HepG2 (cell line): ENCODE data around the gene BET1L. TPM values are rescaled to one million over a fixed set of nuclear protein-coding genes. Genes with fewer than 3 reads are reported as not detected.

ENCODE experiments used
- ATAC-seq: fragments of 200-7000 bp; cut with Tn5 transposase; 3 replicates; pipeline ENCODE4 v1.9.1; 2020; ENCODE audit warnings: mild to moderate bottlenecking, moderate library complexity
- BruUV-seq: library from RNA; stranded (reverse); fragments of 400-500 nt; replicated peaks from 2 replicates; lab custom pipeline; 2021; lab: Mats Ljungman, UMichigan
- CTCF ChIA-PET: fragments of 300-600 bp; formaldehyde crosslinking; extraction: SDS; loops from one replicate; lab custom pipeline; 2021; ENCODE audit warnings: low total read pairs, inconsistent platforms, low intra/inter-chr PET ratio; lab: Yijun Ruan, JAX
- POLR2A ChIA-PET: fragments of 350-600 bp; sonication (Branson Sonifier 250); formaldehyde crosslinking; loops from one replicate; lab custom pipeline; 2020; ENCODE audit warnings: antibody characterized with exemption, inconsistent platforms; lab: Yijun Ruan, JAX
- DNase-seq: peaks from one replicate; pipeline ENCODE4 v3.0.0-alpha.2; 2015; ENCODE audit warnings: low spot score
- FAIRE-seq: peaks from 3 replicates; lab custom pipeline; 2011; peaks lifted over from hg19 to GRCh38; lab: Jason Lieb, UNC
- H2AFZ ChIP-seq: one replicate; pipeline ENCODE4 v1.6.1; 2011; ENCODE audit warnings: low read length, inconsistent platforms
- H3K27ac ChIP-seq: fragments of 300-600 bp; 3 replicates; pipeline ENCODE4 v1.8.0; 2011; ENCODE audit warnings: mixed run types, mild to moderate bottlenecking, mixed read lengths, low read length, inconsistent platforms; ENCODE audit not compliant: insufficient read depth; ENCODE audit errors: extremely low read length
- H3K27me3 ChIP-seq, 2 experiments: fragments of 200-600 bp in 1 of 2; 2 replicates in 1 of 2; 3 replicates in 1 of 2; pipeline versions ENCODE4 v1.6.0 to v1.8.0; 2011; ENCODE audit warnings: low read length in 2 of 2, mild to moderate bottlenecking in 2 of 2, moderate library complexity in 2 of 2, inconsistent platforms in 1 of 2; ENCODE audit not compliant: insufficient read depth in 2 of 2, control insufficient read depth in 1 of 2
- H3K36me3 ChIP-seq, 2 experiments: fragments of 200-600 bp in 1 of 2; replicated peaks in 1 of 2; 2 replicates in 1 of 2; 3 replicates in 1 of 2; pipeline versions ENCODE4 v1.5.1 to v1.8.0; 2011; ENCODE audit warnings: low read length in 2 of 2, inconsistent platforms in 1 of 2; ENCODE audit not compliant: insufficient read depth in 2 of 2, control insufficient read depth in 1 of 2
- H3K4me1 ChIP-seq: 2 replicates; pipeline ENCODE4 v1.5.1; 2012; ENCODE audit warnings: low read length, inconsistent platforms; ENCODE audit not compliant: insufficient read depth
- H3K4me2 ChIP-seq: 2 replicates; pipeline ENCODE4 v1.6.0; 2011; ENCODE audit warnings: low read depth, low read length, inconsistent platforms
- H3K4me3 ChIP-seq, 3 experiments: fragments of 200-600 bp in 1 of 3; sonication (generic), shearing (Covaris generic) in 1 of 3; replicated peaks in 1 of 3; 2 replicates each; pipeline ENCODE4 v1.5.1; 2011 to 2016; ENCODE audit warnings: low read length in 3 of 3, inconsistent platforms in 2 of 3, low read depth in 2 of 3, mild to moderate bottlenecking in 2 of 3, control low read depth in 1 of 3, mixed read lengths in 1 of 3; ENCODE audit not compliant: insufficient read depth in 1 of 3
- H3K79me2 ChIP-seq: one replicate; pipeline ENCODE4 v1.6.1; 2011; ENCODE audit warnings: low read length, inconsistent platforms; ENCODE audit not compliant: insufficient read depth
- H3K9ac ChIP-seq: 2 replicates; pipeline ENCODE4 v1.6.0; 2011; ENCODE audit warnings: mild to moderate bottlenecking, low read depth, low read length, inconsistent platforms; ENCODE audit not compliant: insufficient read depth
- H3K9me3 ChIP-seq: 2 replicates; pipeline ENCODE4 v1.5.1; 2012; ENCODE audit warnings: mild to moderate bottlenecking, low read length
- H4K20me1 ChIP-seq: 2 replicates; pipeline ENCODE4 v1.6.0; 2011; ENCODE audit warnings: inconsistent platforms, mild to moderate bottlenecking, low read length, moderate library complexity; ENCODE audit not compliant: insufficient read depth
- CBFB ChIP-seq: sonication (generic); formaldehyde crosslinking; IDR thresholded peaks from 2 replicates; pipeline ENCODE4 v1.4.0; 2020; ENCODE audit warnings: missing genetic modification reagents
- TBX2 ChIP-seq: sonication (generic); formaldehyde crosslinking; IDR thresholded peaks from 2 replicates; pipeline ENCODE4 v1.5.0; 2020; ENCODE audit warnings: missing genetic modification reagents, mild to moderate bottlenecking, borderline replicate concordance
- TEF ChIP-seq: sonication (generic); formaldehyde crosslinking; IDR thresholded peaks from 2 replicates; pipeline ENCODE4 v1.5.0; 2020; ENCODE audit warnings: missing genetic modification reagents
- TOE1 ChIP-seq: sonication (generic); formaldehyde crosslinking; IDR thresholded peaks from 2 replicates; pipeline ENCODE4 v1.4.0; 2020; ENCODE audit warnings: mild to moderate bottlenecking, missing genetic modification reagents
- ZBTB14 ChIP-seq: sonication (generic); formaldehyde crosslinking; IDR thresholded peaks from 2 replicates; pipeline ENCODE4 v1.4.0; 2020; ENCODE audit warnings: missing genetic modification reagents
- ZBTB40 ChIP-seq, 2 experiments: fragments of 450-650 bp in 1 of 2; sonication (generic) in 1 of 2; formaldehyde crosslinking in 1 of 2; IDR thresholded peaks; 2 replicates each; pipeline versions ENCODE4 v1.6.1 to v1.8.0; 2016 to 2022; ENCODE audit warnings: antibody characterized with exemption in 1 of 2, mild to moderate bottlenecking in 1 of 2, missing genetic modification reagents in 1 of 2
- ZNF503 ChIP-seq: sonication (generic); formaldehyde crosslinking; IDR thresholded peaks from 2 replicates; pipeline ENCODE4 v1.4.0; 2020; ENCODE audit warnings: missing genetic modification reagents
- ZNF597 ChIP-seq: sonication (generic); formaldehyde crosslinking; IDR thresholded peaks from 2 replicates; pipeline ENCODE4 v1.5.0; 2020; ENCODE audit warnings: missing genetic modification reagents
- ZNF768 ChIP-seq: sonication (generic); formaldehyde crosslinking; IDR thresholded peaks from 2 replicates; pipeline ENCODE4 v1.4.0; 2020; ENCODE audit warnings: missing genetic modification reagents
- WGBS: methylation state at CpG from one replicate; pipeline ENCODE4 v1.1.6; 2017; ENCODE audit warnings: low lambda C conversion rate; 5-methylcytosine and 5-hydroxymethylcytosine counted together
- in situ Hi-C: cut with HindIII; loops from 2 replicates; pipeline ENCODE4 v1.10.0; 2017; ENCODE audit warnings: low pct_unique_long_range_greater_than_20kb; ENCODE audit not compliant: extremely low pct_ligation_motif_present
- intact Hi-C: fragments of 100-400 bp; cut with micrococcal nuclease; formaldehyde crosslinking; loops from one replicate; pipeline ENCODE4 v1.10.0; 2022; ENCODE audit not compliant: unreplicated experiment
- polyA plus RNA-seq, 8 experiments: library from polyadenylated mRNA; depleted of rRNA in 3 of 8; stranded (reverse) in 7 of 8; unstranded in 1 of 8; fragments of >200 nt; fragmentation: Illumina TruSeq in 4 of 8; extraction: Trizol in 4 of 8; gene quantifications; 2 replicates each; pipeline versions ENCODE4 v1.2.1 to v1.2.3, GENCODE V29; 2011 to 2016; ENCODE audit warnings: low read depth in 4 of 8, missing spikeins in 1 of 8, mixed read lengths in 1 of 8; ENCODE audit not compliant: insufficient read depth in 1 of 8
- total RNA-seq, 5 experiments: library from RNA; depleted of rRNA; stranded (reverse); fragments of >200 nt; fragmentation: Illumina TruSeq; extraction: Trizol; gene quantifications; 2 replicates each; pipeline ENCODE4 v1.2.3, GENCODE V29; 2016; ENCODE audit warnings: low read depth in 1 of 5

BET1L gene
- total and polyA plus RNA-seq, 2 of the 13 experiments (the other 11 are each of a cell fraction or from before 2014, with no cell fraction given) = 26.2 to 59.6 TPM

GRCh38 chr11:206002-206384 is 1.2 kb downstream of the BET1L start:
- intact Hi-C loops = loop anchor here (2.0 kb wide), 1 partner anchor 31 kb away; the partner anchor contains the start of genes PSMD13 and SIRT3
- Histone ChIP-seq H3K36me3 (peaks cover 12 to 38% of the 10 kb centered on the region in 2 experiments), H3K79me2 (peaks cover 46% of the 10 kb centered on the region), H2AFZ (no peak overlapping the region), H3K4me1 (peaks cover 37% of the 10 kb centered on the region), H4K20me1 (peaks cover 7% of the 10 kb centered on the region; the same call in 1 of the 2 replicates), H3K9me3 (no peaks in the 10 kb centered on the region), H3K4me2 (peak overlapping the region; percentile 97), H3K27me3 (no peaks in the 10 kb centered on the region; a peak in 1 of 5 replicates), H3K9ac (peak overlapping the region; percentile 100), H3K4me3 (peak overlapping the region; percentile 75 to 90 (median 89)), H3K27ac (peak overlapping the region; percentile 96)
- in situ Hi-C loops = no loop called here
- ChIA-PET CTCF (no interaction called here), POLR2A (interaction anchor here (1.3 to 3.9 kb wide), 7 partner anchors 10 to 301 kb away, joined by 4 to 41 read pairs (median 9); partner anchors contain the start of genes RNH1 and SIRT3)
- ATAC-seq = no peak
- 75% methylated on average over 7 of the region's 7 CpGs for WGBS
- no peak for DNase-seq
- BruUV-seq = no TSS peak
- FAIRE-seq = no peak
- no peak for TF ChIP-seq TBX2
- no peak for TF ChIP-seq ZNF597 (CRISPR knock-in tag)
- no peak for TF ChIP-seq TEF
- no peak for TF ChIP-seq ZBTB40 (IDR thresholded peaks at IDR 0.05)
- no peak for TF ChIP-seq ZBTB40 (CRISPR knock-in tag; IDR thresholded peaks at IDR 0.05)
- no peak for TF ChIP-seq ZBTB14 (CRISPR knock-in tag)
- no peak for TF ChIP-seq ZNF768 (CRISPR knock-in tag)
- TF ChIP-seq ZNF503 (CRISPR knock-in tag) = no peak
- no peak for TF ChIP-seq TOE1
- TF ChIP-seq CBFB (CRISPR knock-in tag) = no peak
